Tibial nerve (tissue), 4 donors: ENCODE measurements around the gene NDUFV3.

Source experiments
- EP300 ChIP-seq, 2 donors: sonication (generic); formaldehyde crosslinking; IDR thresholded peaks; one replicate each; pipeline ENCODE4 v1.6.1; 2017; ENCODE audit warnings: antibody characterized with exemption in 2 of 2, mild to moderate bottlenecking in 1 of 2
- TF ChIP-seq, protein P1 (sequence below), 5 experiments: fragments of 200-600 bp in 3 of 5; fragments of 450-650 bp in 2 of 5; sonication (generic) in 3 of 5; IDR thresholded peaks; one replicate each; pipeline ENCODE4 v1.5.1; 2016 to 2019; ENCODE audit warnings: antibody characterized with exemption in 5 of 5, mild to moderate bottlenecking in 3 of 5, moderate library complexity in 2 of 5

DNA sequence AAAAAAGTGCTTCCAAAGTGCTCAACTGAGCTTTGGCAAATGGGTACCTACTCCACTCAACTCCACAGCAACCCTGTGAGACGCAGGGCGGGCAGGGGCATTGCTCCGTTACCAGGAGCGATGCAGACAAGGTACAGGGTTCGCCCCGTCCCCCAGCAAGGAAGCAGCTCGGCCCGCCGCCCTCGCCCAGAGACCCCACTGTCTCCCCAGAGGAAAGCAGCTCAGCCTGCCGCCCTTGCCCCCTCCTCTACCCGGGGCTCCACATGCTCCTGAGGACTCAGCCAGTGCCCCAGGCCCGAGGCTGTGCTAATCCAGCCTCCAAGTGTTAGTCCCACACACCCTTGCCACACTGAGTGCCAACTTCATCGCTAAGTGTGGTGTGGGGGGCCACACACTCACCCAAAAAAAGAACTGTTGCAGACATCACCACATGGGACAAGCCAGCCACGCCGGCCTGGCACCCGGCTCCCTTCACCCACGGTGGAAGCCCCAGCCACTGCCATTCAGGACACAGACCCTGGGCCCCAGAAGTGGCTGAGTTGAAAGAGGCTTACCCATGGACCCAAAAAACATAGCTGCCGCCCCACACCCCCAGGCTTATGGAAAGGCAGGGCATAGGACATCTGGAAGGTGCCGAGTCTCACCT, 40.1 kb upstream of the NDUFV3 start:
- TF ChIP-seq, protein P1, sequence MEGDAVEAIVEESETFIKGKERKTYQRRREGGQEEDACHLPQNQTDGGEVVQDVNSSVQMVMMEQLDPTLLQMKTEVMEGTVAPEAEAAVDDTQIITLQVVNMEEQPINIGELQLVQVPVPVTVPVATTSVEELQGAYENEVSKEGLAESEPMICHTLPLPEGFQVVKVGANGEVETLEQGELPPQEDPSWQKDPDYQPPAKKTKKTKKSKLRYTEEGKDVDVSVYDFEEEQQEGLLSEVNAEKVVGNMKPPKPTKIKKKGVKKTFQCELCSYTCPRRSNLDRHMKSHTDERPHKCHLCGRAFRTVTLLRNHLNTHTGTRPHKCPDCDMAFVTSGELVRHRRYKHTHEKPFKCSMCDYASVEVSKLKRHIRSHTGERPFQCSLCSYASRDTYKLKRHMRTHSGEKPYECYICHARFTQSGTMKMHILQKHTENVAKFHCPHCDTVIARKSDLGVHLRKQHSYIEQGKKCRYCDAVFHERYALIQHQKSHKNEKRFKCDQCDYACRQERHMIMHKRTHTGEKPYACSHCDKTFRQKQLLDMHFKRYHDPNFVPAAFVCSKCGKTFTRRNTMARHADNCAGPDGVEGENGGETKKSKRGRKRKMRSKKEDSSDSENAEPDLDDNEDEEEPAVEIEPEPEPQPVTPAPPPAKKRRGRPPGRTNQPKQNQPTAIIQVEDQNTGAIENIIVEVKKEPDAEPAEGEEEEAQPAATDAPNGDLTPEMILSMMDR (IDR thresholded peaks at IDR 0.05) = no peak
- no peak for TF ChIP-seq EP300 (IDR thresholded peaks at IDR 0.05)
